ENCODE measurements around the gene MANF.

DNA sequence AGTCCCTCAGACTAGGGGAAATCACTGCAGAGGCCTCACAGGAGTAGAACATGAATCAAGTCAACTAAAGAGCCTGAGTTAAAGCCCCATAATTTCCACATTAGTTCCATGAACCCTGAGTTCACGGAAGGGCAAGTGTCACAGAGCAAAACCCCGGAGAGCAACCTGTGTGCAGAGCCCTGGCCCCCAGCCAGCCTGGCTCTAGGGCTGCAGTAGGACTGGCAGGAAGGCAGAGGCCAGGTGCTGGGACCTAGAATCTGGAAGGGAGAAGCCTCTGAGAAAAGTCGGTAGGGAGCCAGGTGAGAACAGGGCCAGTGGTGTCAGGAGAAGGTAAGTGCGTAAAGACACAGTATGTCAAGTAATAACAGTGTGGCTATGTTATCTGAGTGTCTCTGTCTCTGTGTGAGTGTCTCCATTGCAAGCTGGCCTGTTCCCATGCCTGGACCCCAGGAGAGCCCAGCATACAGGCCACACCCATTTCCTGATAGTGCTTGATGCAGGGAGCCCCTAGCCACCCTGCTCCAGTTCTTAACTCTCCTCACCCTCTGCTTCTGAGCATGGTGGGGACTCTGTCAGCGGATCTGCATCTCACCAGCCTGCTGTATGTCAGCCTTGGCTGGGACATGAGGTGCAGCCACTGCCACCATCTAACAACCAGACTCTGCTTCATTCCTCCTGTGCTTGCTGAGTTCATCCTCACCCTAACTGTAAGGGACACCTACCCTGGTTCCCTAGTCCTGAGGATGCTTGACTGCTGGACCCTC lies 11.3 kb upstream of the MANF start:
- TF ChIP-seq POLR2A (IDR thresholded peaks at IDR 0.05; ENCODE audit: low read length) (no peak), GATA1 (IDR thresholded peaks at IDR 0.05; ENCODE audit: low read depth, low read length) (no peak)
